ENCODE data around the gene ADARB2.
"Not testable (repeated sequence)": the region's sequence is repeated elsewhere in the genome, so short reads cannot be mapped to it uniquely, and the experiment has no call there.

ADARB2 gene

GRCh38 chr10:1737222-1738061 is at the start of gene ADARB2:
ADARB2 (minus strand) TSS chr10:1737525.
- DNase-seq: no peak

- no peak for DNase-seq
Measured at GRCh38 chr10:1785835-1786234, 48.5 kb upstream of the ADARB2 start.

- DNase-seq: no peak
Measured at GRCh38 chr10:1782841-1783240, 45.5 kb upstream of the ADARB2 start.

- DNase-seq: no peak
Measured at GRCh38 chr10:1779796-1780195, 42.5 kb upstream of the ADARB2 start.

- no peak for DNase-seq
Measured at GRCh38 chr10:1778375-1778969, 41.1 kb upstream of the ADARB2 start.

- no peak for DNase-seq
Measured at GRCh38 chr10:1776127-1776662, 38.9 kb upstream of the ADARB2 start.

GRCh38 chr10:1774796-1775195 is 37.5 kb upstream of the ADARB2 start:
- no peak for DNase-seq

GRCh38 chr10:1773204-1773603 is 35.9 kb upstream of the ADARB2 start:
- DNase-seq: not testable (repeated sequence)

GRCh38 chr10:1766049-1766448 is 28.7 kb upstream of the ADARB2 start:
- DNase-seq: no peak

GRCh38 chr10:1762076-1762475 is 24.8 kb upstream of the ADARB2 start:
- DNase-seq: no peak

- DNase-seq: no peak
Measured at GRCh38 chr10:1754506-1755153, 17.3 kb upstream of the ADARB2 start.

GRCh38 chr10:1752153-1752552 is 14.8 kb upstream of the ADARB2 start:
- no peak for DNase-seq

- no peak for DNase-seq
Measured at GRCh38 chr10:1747590-1748157, 10.3 kb upstream of the ADARB2 start.

- no peak for DNase-seq
Measured at GRCh38 chr10:1746796-1747195, 9.5 kb upstream of the ADARB2 start.

- DNase-seq: no peak
Measured at GRCh38 chr10:1745780-1746456, 8.6 kb upstream of the ADARB2 start.

- no peak for DNase-seq
Measured at GRCh38 chr10:1744524-1744923, 7.2 kb upstream of the ADARB2 start.

- DNase-seq: no peak
Measured at GRCh38 chr10:1743141-1743540, 5.8 kb upstream of the ADARB2 start.

GRCh38 chr10:1741450-1741849 is 4.1 kb upstream of the ADARB2 start:
- DNase-seq: no peak

- DNase-seq: no peak
Measured at GRCh38 chr10:1739751-1740150, 2.4 kb upstream of the ADARB2 start.

GRCh38 chr10:1738950-1739349 is 1.6 kb upstream of the ADARB2 start:
- DNase-seq: no peak

GRCh38 chr10:1736972-1737221 is 428 bp downstream of the ADARB2 start:
- no peak for DNase-seq

GRCh38 chr10:1736144-1736971 is 967 bp downstream of the ADARB2 start:
- no peak for DNase-seq

Measured in CD4-positive, alpha-beta T cell treated with Interferon gamma for 1 hour (primary cell).